HG02678 (cell line): ENCODE data around the gene TMX2.
"Not testable (repeated sequence)": the region's sequence is repeated elsewhere in the genome, so short reads cannot be mapped to it uniquely, and the experiment has no call there.

Experiments
- ATAC-seq: cut with Tn5 transposase; IDR thresholded peaks from one replicate; pipeline ENCODE4 v1.9.1; 2021; ENCODE audit warnings: mild to moderate bottlenecking, moderate library complexity; ENCODE audit not compliant: unreplicated experiment

Gene TMX2

GRCh38 chr11:57711414-57712255 lies 758 bp upstream of the TMX2 start, which contains the start of gene MED19:
Gene MED19, minus strand, starts transcription at chr11:57712215. Its CDS starts 36 bp downstream, at chr11:57712179.
- ATAC-seq = peak; percentile 37

GRCh38 chr11:57713835-57714234 lies 1.4 kb downstream of the TMX2 start:
- ATAC-seq = no peak

GRCh38 chr11:57716726-57717125 lies 4.3 kb downstream of the TMX2 start:
- ATAC-seq = not testable (repeated sequence)

DNA sequence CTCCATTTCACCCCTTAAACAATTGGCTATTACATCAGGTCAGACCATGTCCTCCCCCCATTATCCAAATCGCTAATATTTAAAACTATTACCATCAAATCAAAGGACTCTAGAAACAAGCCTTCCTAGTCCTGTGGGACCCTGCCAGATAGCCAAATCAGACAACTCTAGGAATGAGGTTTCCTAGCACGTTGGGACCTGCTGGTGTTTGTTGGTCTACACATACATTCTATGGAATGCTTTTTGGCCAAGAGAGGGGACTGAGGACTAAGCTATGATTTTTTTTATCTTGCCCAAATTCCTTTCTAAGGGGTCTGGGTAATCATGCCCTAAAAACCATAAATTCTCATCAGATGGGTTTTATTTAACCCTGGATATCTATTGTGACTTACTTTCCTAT lies 14.8 kb downstream of the TMX2 start:
- ATAC-seq = no peak

DNA sequence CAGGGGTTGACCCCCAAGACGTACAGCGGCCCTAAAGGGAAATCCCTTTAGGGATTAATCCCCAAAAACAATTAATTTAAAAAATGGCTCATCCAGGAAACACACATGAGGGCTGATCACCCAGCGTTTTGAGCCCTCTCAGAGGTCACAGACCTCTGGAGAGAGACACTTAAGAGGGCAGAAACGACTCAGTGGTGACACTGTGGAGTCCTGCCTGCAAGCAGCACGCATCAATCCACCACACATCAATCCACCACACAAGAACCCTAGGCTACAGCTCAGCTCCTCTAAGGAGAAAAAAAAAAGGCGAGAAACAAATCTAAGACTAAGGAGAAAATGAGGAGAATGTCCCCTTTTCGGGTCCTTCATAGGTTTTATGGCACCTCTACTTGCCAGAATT lies 16.4 kb downstream of the TMX2 start:
- no peak for ATAC-seq

DNA sequence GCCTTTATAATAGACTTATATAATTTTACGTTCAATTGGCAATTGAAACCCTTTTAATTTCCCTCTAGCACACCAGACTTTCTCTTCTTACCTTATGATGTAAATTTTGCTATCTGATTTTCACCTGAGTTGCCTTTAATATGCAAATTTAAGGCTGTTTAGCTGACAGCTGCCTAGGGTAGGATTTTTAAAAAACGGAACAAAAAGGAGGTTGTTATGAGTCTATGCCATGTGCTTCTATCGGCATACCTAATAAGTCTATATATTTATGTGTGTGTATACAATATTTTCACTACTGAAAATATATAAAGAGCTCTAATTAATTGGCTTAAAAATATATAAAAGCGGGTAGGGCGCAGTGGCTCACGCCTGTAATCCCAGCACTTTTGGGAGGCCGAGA lies 17.1 kb downstream of the TMX2 start:
- ATAC-seq = no peak

GRCh38 chr11:57732661-57733060 lies 20.3 kb downstream of the TMX2 start:
- ATAC-seq = no peak

GRCh38 chr11:57735619-57736298 lies 23.4 kb downstream of the TMX2 start:
- no peak for ATAC-seq

DNA sequence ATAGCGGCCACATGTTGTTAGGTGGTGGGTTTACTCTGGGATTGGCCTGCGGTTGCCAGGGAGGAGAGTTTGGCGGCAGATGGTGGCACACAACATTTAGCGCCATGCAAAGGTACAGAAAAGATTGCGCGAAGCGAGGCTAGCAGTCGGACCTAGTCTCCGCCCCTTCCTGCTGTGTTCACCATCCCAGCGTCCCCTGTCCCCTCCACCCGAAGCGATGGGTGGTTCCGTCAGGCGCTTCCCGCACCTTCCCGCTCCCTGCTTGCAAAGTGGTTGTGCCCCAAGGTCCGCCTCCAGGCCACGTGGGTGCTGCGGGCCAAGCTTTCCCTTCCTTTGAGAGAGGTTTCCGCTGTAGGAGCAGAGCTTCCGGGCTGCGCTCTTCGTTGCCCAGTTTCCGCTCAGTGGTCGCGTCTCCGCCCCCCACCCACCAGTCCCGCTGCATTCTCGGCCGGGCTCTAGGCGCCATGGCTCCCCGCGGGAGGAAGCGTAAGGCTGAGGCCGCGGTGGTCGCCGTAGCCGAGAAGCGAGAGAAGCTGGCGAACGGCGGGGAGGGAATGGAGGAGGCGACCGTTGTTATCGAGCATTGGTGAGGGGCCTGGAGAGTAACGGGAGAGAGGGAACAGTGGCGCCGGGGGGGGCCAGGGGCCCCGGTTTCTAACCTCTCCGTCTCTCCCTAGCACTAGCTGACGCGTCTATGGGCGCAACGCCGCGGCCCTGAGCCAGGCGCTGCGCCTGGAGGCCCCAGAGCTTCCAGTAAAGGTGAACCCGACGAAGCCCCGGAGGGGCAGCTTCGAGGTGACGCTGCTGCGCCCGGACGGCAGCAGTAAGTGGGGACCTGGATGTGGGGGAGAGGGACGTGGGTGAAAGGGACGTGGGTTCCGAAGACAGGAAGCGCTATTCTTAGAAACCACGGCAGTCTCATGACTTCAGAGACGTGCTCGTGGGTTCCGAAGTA lies 29.0 kb downstream of the TMX2 start, which contains the start of gene SELENOH:
SELENOH (plus strand) TSS at position 360 of the 955 bp plus-strand sequence; CDS start at position 465, 105 bp downstream.
- peak; percentile 90 for ATAC-seq

DNA sequence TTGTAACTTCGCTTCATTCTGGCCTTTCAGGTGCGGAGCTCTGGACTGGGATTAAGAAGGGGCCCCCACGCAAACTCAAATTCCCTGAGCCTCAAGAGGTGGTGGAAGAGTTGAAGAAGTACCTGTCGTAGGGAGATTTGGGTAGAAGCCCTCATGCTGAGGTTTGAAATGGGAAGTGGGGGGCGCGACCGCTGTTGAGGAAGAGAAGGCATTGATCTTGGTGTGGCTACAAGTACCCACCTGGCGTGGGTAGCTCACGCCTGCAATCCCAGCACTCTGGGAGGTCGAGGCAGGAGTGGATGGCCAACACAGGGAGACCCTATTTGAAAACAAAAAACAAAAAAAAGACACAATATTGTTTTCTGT lies 29.7 kb downstream of the TMX2 start:
- ATAC-seq = no peak

- ATAC-seq = no peak
Measured at GRCh38 chr11:57744357-57744756, 32.0 kb downstream of the TMX2 start.

DNA sequence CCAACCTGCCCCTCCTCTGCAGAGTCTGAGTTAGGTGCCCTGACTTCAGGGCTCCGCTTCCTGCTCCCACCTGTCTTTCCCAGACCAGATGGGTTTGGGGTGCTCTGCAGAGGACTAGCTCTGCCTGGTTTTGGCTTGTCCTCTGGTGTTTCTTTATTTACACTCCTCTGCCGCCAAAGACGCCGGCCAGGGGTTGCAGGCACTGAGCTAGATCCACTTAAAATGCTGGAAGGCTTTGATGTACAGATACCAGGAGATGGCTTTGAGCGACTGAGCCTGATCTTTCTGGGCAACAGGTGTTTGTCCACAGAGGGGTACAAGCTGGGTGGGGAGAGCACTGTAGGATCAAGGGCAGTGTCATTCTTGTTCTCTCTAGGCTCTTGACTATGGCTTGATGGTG lies 32.8 kb downstream of the TMX2 start:
- ATAC-seq = no peak

DNA sequence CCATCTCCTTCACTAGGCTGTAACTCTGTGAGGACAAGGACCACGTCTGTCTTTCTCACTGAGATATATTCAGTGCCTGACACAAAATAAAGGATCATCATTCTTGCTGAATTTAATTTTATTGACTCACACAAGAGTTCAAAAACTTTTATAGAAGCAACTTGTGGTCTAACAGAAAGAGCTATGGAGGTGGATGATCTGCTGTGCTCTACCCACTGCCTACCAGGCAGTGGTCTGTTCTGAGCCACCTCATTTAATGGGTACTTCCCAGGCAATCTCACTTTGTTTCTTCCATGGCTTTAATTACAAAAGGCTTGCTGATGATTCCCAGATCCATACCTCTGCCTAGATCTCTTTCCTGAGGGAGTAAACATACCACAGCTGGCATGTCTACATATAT lies 34.5 kb downstream of the TMX2 start:
- ATAC-seq = no peak

DNA sequence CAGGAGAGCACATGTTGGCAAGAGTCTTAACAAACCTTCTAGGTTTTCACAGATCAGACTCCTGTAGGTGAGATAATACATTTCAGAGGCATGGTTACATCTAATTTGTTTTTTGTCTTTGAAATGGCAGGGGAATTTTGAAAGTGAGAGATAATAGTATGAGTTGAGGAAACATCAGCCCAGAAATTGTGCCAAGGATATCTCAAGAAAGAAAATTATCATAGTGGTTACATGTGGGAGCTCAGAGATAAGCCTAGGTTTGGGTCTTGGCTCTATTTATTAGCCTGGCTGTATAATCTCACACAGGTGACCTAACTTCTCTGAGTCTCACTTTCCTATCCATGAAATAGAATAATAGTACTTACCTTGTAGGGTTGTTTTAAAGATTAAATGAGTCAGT lies 38.8 kb downstream of the TMX2 start:
- ATAC-seq = no peak

GRCh38 chr11:57751676-57752253 lies 39.4 kb downstream of the TMX2 start, which contains the start of gene BTBD18:
Gene BTBD18, minus strand, starts transcription at chr11:57751819. Its CDS starts 631 bp downstream, at chr11:57751188.
- ATAC-seq = no peak

GRCh38 chr11:57752954-57753353 lies 40.6 kb downstream of the TMX2 start:
- no peak for ATAC-seq

GRCh38 chr11:57758174-57758573 lies 45.8 kb downstream of the TMX2 start:
- ATAC-seq = no peak

DNA sequence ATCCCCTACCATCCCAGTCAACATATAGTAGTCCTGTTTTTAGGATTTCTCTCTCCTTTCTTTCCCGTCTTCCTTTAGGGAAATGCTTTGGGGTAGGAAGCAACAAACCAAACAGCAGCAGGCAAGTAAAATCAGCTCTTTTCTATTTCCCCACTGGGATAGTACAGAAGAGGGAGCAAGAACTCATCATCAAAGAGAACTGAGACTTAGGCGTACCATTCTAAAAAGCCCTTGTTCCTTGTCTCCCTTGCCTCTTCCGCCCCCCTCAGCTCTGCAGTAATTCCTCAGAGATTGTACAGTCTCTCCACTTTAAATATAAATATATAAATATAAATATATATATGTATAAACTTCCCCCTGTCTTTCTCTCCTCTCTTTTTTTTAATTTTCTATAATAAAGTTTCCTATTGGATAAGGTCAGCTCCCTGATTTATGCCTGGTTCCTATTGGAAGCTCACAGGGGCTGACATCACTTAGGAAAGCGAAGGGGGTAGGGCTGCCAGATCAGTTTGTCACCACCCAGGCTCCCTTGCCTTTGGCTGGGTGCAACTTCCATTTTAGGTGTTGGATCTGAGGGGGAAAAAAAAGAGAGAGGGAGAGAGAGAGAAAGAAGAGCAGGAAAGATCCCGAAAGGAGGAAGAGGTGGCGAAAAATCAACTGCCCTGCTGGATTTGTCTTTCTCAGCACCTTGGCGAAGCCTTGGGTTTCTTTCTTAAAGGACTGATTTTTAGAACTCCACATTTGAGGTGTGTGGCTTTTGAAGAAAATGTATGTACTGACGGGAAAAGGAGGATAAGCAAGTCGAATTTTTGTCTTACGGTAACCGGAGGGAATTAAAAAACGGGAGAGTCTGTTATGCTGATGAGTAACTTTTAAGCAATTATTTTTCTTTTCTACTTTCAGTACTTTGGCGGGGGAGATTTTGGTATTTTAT lies 49.2 kb downstream of the TMX2 start, which contains the start of gene CTNND1:
CTNND1 (plus strand) TSS at position 502 of the 934 bp plus-strand sequence. CDS start 29,677 bp downstream, outside the sequence.
- ATAC-seq = peak; percentile 94

- ATAC-seq = no peak
Measured at GRCh38 chr11:57762235-57762861, 50.0 kb downstream of the TMX2 start.
